ENCODE data around the gene IRGQ. TPM values are rescaled to one million over a fixed set of nuclear protein-coding genes. Genes with fewer than 3 reads are reported as not detected.
A peak's percentile ranks its signal among the peaks of the same experiment; 100 is the strongest.

The IRGQ gene
- total RNA-seq, 1 donor from 2014 or later, result 27.4 TPM

DNA sequence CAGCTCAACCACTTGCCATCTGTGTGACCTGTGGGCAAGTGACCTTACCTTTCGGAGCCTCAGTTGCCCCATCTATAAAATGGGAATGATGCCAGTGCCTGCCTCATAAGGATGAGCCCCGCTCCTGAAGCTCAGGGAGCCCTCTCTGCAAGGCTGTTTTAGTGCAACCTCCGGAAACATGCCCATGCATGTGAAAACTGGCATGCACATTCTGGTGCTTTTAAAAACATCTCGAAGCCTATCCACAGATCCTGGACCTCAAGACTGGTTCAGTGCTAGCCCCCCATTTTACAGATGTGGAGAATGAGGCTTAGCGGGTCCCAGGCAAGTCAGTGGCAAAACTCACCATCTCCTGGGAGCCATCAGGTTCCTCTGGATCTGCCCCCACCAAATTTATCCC, 38.1 kb upstream of the IRGQ start:
- Histone ChIP-seq H3K9ac (no peak overlapping the region), H2AFZ (replicated peaks) (no peak overlapping the region), H3F3A (ENCODE audit: low read depth) (peaks cover 21% of the 10 kb centered on the region), H3K4me2 (peak overlapping the region; percentile 82), H3K36me3 (no peaks in the 10 kb centered on the region), H3K9me3 (ENCODE audit: low read depth) (no peaks in the 10 kb centered on the region), H3K27ac (no peak overlapping the region), H3K79me2 (ENCODE audit: low read depth) (peaks cover 19% of the 10 kb centered on the region), H4K20me1 (ENCODE audit: low read depth) (peaks cover 62% of the 10 kb centered on the region), H3K27me3 (peaks cover 16% of the 10 kb centered on the region), H3K4me1 (peaks cover 24% of the 10 kb centered on the region), H3K4me3 (no peak overlapping the region)
- H3K36me3 Mint-ChIP-seq, result peaks cover 14% of the 10 kb centered on the region
- H3K4me3 Mint-ChIP-seq, result no peak overlapping the region
- H3K27me3 Mint-ChIP-seq (ENCODE audit: insufficient read depth, low read depth), result peaks cover 5% of the 10 kb centered on the region
- no peak overlapping the region for H3K27ac Mint-ChIP-seq
- H3K4me1 Mint-ChIP-seq, result peaks cover 48% of the 10 kb centered on the region
- TF ChIP-seq EZH2 (IDR thresholded peaks at IDR 0.05) (no peak), EZH2phosphoT487 (IDR thresholded peaks at IDR 0.05) (no peak)
- TF ChIP-seq, protein P1, sequence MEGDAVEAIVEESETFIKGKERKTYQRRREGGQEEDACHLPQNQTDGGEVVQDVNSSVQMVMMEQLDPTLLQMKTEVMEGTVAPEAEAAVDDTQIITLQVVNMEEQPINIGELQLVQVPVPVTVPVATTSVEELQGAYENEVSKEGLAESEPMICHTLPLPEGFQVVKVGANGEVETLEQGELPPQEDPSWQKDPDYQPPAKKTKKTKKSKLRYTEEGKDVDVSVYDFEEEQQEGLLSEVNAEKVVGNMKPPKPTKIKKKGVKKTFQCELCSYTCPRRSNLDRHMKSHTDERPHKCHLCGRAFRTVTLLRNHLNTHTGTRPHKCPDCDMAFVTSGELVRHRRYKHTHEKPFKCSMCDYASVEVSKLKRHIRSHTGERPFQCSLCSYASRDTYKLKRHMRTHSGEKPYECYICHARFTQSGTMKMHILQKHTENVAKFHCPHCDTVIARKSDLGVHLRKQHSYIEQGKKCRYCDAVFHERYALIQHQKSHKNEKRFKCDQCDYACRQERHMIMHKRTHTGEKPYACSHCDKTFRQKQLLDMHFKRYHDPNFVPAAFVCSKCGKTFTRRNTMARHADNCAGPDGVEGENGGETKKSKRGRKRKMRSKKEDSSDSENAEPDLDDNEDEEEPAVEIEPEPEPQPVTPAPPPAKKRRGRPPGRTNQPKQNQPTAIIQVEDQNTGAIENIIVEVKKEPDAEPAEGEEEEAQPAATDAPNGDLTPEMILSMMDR (IDR thresholded peaks at IDR 0.05), result no peak
- DNase-seq (ENCODE audit: low spot score), result no peak
- no peaks in the 10 kb centered on the region for H3K9me3 Mint-ChIP-seq

DNA sequence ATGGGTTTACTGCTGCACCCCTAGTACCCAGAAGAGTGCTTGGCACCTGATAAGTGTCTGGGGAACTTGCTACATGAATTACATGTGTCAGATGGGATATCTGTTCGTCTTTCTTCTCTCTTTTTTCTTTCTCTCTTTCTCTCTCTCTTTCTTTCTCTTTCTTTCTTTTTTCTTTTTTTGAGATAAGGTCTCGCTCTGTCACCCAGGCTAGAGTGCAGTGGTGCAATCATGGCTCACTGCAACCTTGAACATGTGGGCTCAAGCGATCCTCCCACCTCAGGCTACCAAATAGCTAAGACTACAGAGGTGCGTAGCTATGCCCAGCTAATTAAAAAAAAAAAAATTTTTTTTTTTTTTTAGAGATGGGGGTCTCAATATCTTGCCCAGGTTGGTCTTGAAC, 37.6 kb upstream of the IRGQ start:
- Histone ChIP-seq H3K4me1 (peaks cover 20% of the 10 kb centered on the region), H3K27me3 (peaks cover 11% of the 10 kb centered on the region), H3K4me2 (no peak overlapping the region), H2AFZ (replicated peaks) (no peak overlapping the region), H3F3A (ENCODE audit: low read depth) (peaks cover 18% of the 10 kb centered on the region), H3K9me3 (ENCODE audit: low read depth) (no peaks in the 10 kb centered on the region), H3K9ac (no peak overlapping the region), H3K4me3 (no peak overlapping the region), H3K79me2 (ENCODE audit: low read depth) (peaks cover 14% of the 10 kb centered on the region), H3K27ac (no peak overlapping the region), H4K20me1 (ENCODE audit: low read depth) (peaks cover 61% of the 10 kb centered on the region), H3K36me3 (no peaks in the 10 kb centered on the region)
- Mint-ChIP-seq H3K36me3 (peaks cover 16% of the 10 kb centered on the region), H3K27ac (peak overlapping the region; percentile 60), H3K4me3 (peak overlapping the region; percentile 52), H3K4me1 (peaks cover 43% of the 10 kb centered on the region), H3K27me3 (ENCODE audit: insufficient read depth, low read depth) (no peaks in the 10 kb centered on the region), H3K9me3 (no peaks in the 10 kb centered on the region)
- TF ChIP-seq, protein P1 (IDR thresholded peaks at IDR 0.05), result no peak
- TF ChIP-seq EZH2 (IDR thresholded peaks at IDR 0.05) (no peak), EZH2phosphoT487 (IDR thresholded peaks at IDR 0.05) (no peak)
- no peak for DNase-seq (ENCODE audit: low spot score)

DNA sequence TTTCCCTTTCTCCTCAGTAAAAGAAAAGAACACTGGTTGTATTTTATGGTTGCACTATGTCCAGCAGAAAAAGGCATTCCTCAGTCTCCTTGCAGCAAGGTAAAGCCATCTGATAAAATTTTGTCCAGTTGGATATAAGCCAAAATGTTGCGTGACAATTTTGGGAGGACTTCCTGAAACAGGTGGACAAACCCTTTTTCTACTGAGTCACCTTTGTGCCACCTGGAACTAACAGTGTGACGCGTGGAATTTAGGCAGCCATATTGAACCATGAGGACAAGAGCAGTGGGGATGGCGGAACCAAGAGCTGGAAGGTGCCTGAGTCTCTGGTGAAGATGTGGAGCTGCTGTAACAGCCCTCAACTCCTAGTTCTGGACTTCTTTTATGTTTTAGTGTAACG, 35.6 kb upstream of the IRGQ start:
- Histone ChIP-seq H3F3A (ENCODE audit: low read depth) (peaks cover 18% of the 10 kb centered on the region), H3K4me3 (no peak overlapping the region), H3K27ac (no peak overlapping the region), H3K9me3 (ENCODE audit: low read depth) (no peaks in the 10 kb centered on the region), H3K4me1 (peaks cover 17% of the 10 kb centered on the region), H3K36me3 (no peaks in the 10 kb centered on the region), H3K9ac (no peak overlapping the region), H3K27me3 (no peaks in the 10 kb centered on the region), H3K79me2 (ENCODE audit: low read depth) (peaks cover 9% of the 10 kb centered on the region), H2AFZ (replicated peaks) (no peak overlapping the region), H4K20me1 (ENCODE audit: low read depth) (peaks cover 53% of the 10 kb centered on the region), H3K4me2 (no peak overlapping the region)
- no peaks in the 10 kb centered on the region for H3K9me3 Mint-ChIP-seq
- no peak for DNase-seq (ENCODE audit: low spot score)
- H3K4me1 Mint-ChIP-seq, result peaks cover 31% of the 10 kb centered on the region
- H3K4me3 Mint-ChIP-seq, result no peak overlapping the region
- H3K27me3 Mint-ChIP-seq (ENCODE audit: insufficient read depth, low read depth), result no peaks in the 10 kb centered on the region
- H3K36me3 Mint-ChIP-seq, result peaks cover 19% of the 10 kb centered on the region
- H3K27ac Mint-ChIP-seq, result no peak overlapping the region
- TF ChIP-seq, protein P1 (IDR thresholded peaks at IDR 0.05), result no peak
- no peak for TF ChIP-seq EZH2 (IDR thresholded peaks at IDR 0.05)
